Measurements from ENCODE around the gene PWWP2B.

GRCh38 chr10:132465889-132466519, 69.0 kb downstream of the PWWP2B start:
- TF ChIP-seq CTCF (IDR thresholded peaks at IDR 0.05; ENCODE audit: low read depth, low read length, poor library complexity, severe bottlenecking) (no peak), EZH2phosphoT487 (IDR thresholded peaks at IDR 0.05; ENCODE audit: borderline replicate concordance, low read length) (no peak)
